Thyroid gland (tissue), 4 donors: ENCODE measurements around the gene ANTXR1.

ENCODE experiments used
- POLR2A ChIP-seq, 2 donors: fragments of 450-650 bp; IDR thresholded peaks; one replicate each; pipeline ENCODE4 v1.6.1; 2017; ENCODE audit warnings: antibody characterized with exemption in 2 of 2, mild to moderate bottlenecking in 2 of 2, moderate library complexity in 1 of 2
- TF ChIP-seq, protein P1 (sequence below), 6 experiments: fragments of 200-600 bp in 3 of 6; fragments of 450-650 bp in 3 of 6; sonication (generic) in 3 of 6; IDR thresholded peaks; one replicate each; pipeline ENCODE4 v1.5.1; 2016 to 2019; ENCODE audit warnings: antibody characterized with exemption in 6 of 6, mild to moderate bottlenecking in 2 of 6, inconsistent platforms in 1 of 6, moderate library complexity in 1 of 6

DNA sequence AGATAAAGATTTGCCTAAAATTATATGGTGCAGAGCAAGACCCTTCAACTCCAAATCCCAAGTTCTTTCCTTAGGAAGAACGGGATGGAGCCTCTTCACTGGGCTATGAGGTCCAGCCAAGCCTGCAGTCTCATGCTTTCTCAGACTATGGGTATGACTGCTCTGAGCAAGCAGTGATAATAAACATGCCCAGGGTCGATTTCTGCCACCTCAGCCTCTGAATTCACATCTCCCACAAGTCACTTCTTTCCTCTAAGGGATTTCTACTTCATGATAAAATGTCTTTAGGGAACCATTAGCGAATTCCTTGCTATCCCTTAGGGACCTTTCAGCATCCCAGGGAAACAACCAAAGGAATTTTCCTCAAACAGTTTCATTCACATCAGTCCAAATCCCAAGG, 279.3 kb downstream of the ANTXR1 start:
- TF ChIP-seq, protein P1, sequence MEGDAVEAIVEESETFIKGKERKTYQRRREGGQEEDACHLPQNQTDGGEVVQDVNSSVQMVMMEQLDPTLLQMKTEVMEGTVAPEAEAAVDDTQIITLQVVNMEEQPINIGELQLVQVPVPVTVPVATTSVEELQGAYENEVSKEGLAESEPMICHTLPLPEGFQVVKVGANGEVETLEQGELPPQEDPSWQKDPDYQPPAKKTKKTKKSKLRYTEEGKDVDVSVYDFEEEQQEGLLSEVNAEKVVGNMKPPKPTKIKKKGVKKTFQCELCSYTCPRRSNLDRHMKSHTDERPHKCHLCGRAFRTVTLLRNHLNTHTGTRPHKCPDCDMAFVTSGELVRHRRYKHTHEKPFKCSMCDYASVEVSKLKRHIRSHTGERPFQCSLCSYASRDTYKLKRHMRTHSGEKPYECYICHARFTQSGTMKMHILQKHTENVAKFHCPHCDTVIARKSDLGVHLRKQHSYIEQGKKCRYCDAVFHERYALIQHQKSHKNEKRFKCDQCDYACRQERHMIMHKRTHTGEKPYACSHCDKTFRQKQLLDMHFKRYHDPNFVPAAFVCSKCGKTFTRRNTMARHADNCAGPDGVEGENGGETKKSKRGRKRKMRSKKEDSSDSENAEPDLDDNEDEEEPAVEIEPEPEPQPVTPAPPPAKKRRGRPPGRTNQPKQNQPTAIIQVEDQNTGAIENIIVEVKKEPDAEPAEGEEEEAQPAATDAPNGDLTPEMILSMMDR (IDR thresholded peaks at IDR 0.05), result no peak
- no peak for TF ChIP-seq POLR2A (IDR thresholded peaks at IDR 0.05)
